GM12878 (cell line): Measurements from ENCODE around the gene ZNF791.
A peak's percentile ranks its signal among the peaks of the same experiment; 100 is the strongest.

Experiments used
- CHD4 ChIP-seq: fragments of 200-600 bp; sonication (generic); IDR thresholded peaks from 2 replicates; pipeline ENCODE4 v1.6.1; 2016; ENCODE audit warnings: mild to moderate bottlenecking
- RAD51 ChIP-seq: fragments of 450-650 bp; IDR thresholded peaks from 2 replicates; pipeline ENCODE4 v1.6.1; 2016; ENCODE audit warnings: moderate library complexity, mild to moderate bottlenecking, inconsistent platforms
- STAT3 ChIP-seq: IDR thresholded peaks from 2 replicates; pipeline ENCODE4 v1.6.1; 2011; ENCODE audit warnings: low read depth, low read length, improper control_type of control experiment
- TAF1 ChIP-seq: IDR thresholded peaks from 2 replicates; pipeline ENCODE4 v1.6.1; 2011; ENCODE audit warnings: mild to moderate bottlenecking, low read depth, low read length, borderline replicate concordance
- TF ChIP-seq, protein P1 (sequence below), 3 experiments: IDR thresholded peaks in 2 of 3; conservative IDR thresholded peaks in 1 of 3; 2 replicates each; pipeline ENCODE4 v1.5.1; 2011; ENCODE audit warnings: low read depth in 3 of 3, low read length in 3 of 3, mild to moderate bottlenecking in 3 of 3, control low read depth in 2 of 3, moderate library complexity in 2 of 3, inconsistent platforms in 1 of 3, mixed read lengths in 1 of 3; ENCODE audit not compliant: control insufficient read depth in 2 of 3, insufficient read depth in 1 of 3; ENCODE audit errors: extremely low read depth in 1 of 3

DNA sequence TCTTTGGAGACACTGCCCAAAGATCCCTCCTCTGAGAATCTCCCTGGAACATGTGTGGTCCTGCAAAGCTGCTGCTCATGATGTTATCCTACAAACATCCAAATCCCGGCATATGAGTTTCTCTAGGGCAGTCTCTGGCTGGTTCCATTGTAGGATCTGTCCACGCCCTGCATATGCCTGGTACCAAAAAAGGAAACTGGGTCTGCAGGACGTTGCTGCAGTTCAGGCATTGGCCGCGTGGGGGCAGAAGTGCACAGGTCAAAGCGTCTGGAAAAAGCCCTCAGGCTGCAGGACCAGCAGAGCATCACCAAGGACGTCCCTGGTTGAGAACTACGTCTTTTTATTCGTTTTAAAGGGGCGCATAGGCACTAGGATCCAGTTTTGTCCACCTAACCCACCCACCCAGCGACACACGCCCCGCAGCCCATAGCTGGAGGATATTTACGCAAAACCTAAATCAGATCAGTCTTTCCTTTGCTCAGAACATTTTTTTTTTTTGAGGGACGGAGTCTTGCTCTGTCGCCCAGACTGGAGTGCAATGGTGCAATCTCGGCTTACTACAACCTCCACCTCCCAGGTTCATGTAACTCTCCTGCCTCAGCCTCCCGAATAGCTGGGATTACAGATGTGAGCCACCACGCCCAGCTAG is 46.6 kb upstream of the ZNF791 start:
- TF ChIP-seq CHD4: no peak
- TF ChIP-seq, protein P1, sequence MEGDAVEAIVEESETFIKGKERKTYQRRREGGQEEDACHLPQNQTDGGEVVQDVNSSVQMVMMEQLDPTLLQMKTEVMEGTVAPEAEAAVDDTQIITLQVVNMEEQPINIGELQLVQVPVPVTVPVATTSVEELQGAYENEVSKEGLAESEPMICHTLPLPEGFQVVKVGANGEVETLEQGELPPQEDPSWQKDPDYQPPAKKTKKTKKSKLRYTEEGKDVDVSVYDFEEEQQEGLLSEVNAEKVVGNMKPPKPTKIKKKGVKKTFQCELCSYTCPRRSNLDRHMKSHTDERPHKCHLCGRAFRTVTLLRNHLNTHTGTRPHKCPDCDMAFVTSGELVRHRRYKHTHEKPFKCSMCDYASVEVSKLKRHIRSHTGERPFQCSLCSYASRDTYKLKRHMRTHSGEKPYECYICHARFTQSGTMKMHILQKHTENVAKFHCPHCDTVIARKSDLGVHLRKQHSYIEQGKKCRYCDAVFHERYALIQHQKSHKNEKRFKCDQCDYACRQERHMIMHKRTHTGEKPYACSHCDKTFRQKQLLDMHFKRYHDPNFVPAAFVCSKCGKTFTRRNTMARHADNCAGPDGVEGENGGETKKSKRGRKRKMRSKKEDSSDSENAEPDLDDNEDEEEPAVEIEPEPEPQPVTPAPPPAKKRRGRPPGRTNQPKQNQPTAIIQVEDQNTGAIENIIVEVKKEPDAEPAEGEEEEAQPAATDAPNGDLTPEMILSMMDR (IDR thresholded peaks at IDR 0.05 in 2 of 3, conservative IDR thresholded peaks at IDR 0.05 in 1 of 3; ENCODE audit: control insufficient read depth in 2 of 3, extremely low read depth in 1 of 3, insufficient read depth in 1 of 3, low read depth in 3 of 3, low read length in 3 of 3): peak; percentile 98 to 99 (median 99)
- TF ChIP-seq TAF1: no peak
- no peak for TF ChIP-seq RAD51
- no peak for TF ChIP-seq STAT3
